ENCODE data around the gene HADHB. TPM values are rescaled to one million over a fixed set of nuclear protein-coding genes. Genes with fewer than 3 reads are reported as not detected.

Gene HADHB
- total and polyA plus RNA-seq, 2 of the 13 experiments (the other 11 are each of a cell fraction or from before 2014, with no cell fraction given) = 112 to 238 TPM

GRCh38 chr2:26229595-26229994 is 15.1 kb upstream of the HADHB start:
- Histone ChIP-seq H3K9ac (ENCODE audit: insufficient read depth, low read depth, low read length) (no peak overlapping the region), H3K4me2 (ENCODE audit: low read depth, low read length) (no peak overlapping the region), H3K27ac (ENCODE audit: extremely low read length, insufficient read depth, low read length) (no peak overlapping the region), H3K9me3 (ENCODE audit: low read length) (no peaks in the 10 kb centered on the region), H3K4me3 (replicated peaks in 1 of 3; ENCODE audit: insufficient read depth in 1 of 3, low read depth in 2 of 3, low read length in 3 of 3) (no peak overlapping the region), H3K27me3 (ENCODE audit: control insufficient read depth in 1 of 2, insufficient read depth in 2 of 2, low read length in 2 of 2) (no peaks in the 10 kb centered on the region), H3K36me3 (replicated peaks in 1 of 2; ENCODE audit: control insufficient read depth in 1 of 2, insufficient read depth in 2 of 2, low read length in 2 of 2) (peaks cover 24 to 82% of the 10 kb centered on the region in 2 experiments), H2AFZ (ENCODE audit: low read length) (no peak overlapping the region), H3K79me2 (ENCODE audit: insufficient read depth, low read length) (no peaks in the 10 kb centered on the region), H3K4me1 (ENCODE audit: insufficient read depth, low read length) (peaks cover 2% of the 10 kb centered on the region), H4K20me1 (ENCODE audit: insufficient read depth, low read length) (no peaks in the 10 kb centered on the region)
- TF ChIP-seq RERE (CRISPR knock-in tag; IDR thresholded peaks at IDR 0.05; ENCODE audit: low read depth) (no peak), SRSF9 (IDR thresholded peaks at IDR 0.05; ENCODE audit: borderline replicate concordance, insufficient read depth, low read depth, low read length, poor library complexity, severe bottlenecking) (no peak), TSC22D2 (CRISPR knock-in tag; IDR thresholded peaks at IDR 0.05; ENCODE audit: borderline replicate concordance) (no peak), DDIT3 (CRISPR knock-in tag; IDR thresholded peaks at IDR 0.05) (no peak)
- TSS peak; percentile 27 for BruUV-seq (replicated peaks)
- 98% methylated on average over 3 of the region's 3 CpGs for WGBS (ENCODE audit: low lambda C conversion rate)
- ATAC-seq = no peak
- in situ Hi-C loops (cut with HindIII; ENCODE audit: extremely low pct_ligation_motif_present, low pct_unique_long_range_greater_than_20kb) (no loop called here), intact Hi-C loops (cut with micrococcal nuclease; ENCODE audit: unreplicated experiment) (no loop called here)
- POLR2A ChIA-PET = no interaction called here
- no peak for DNase-seq (ENCODE audit: low spot score)
- FAIRE-seq = no peak
- CTCF ChIA-PET (ENCODE audit: low intra/inter-chr PET ratio, low total read pairs) = no interaction called here
